Thyroid gland (tissue), 4 donors: ENCODE data around the gene CST9L.

ENCODE experiments used
- CTCF ChIP-seq, 6 experiments: fragments of 200-600 bp in 3 of 6; fragments of 450-650 bp in 3 of 6; sonication (generic) in 3 of 6; IDR thresholded peaks; one replicate each; pipeline ENCODE4 v1.5.1; 2016 to 2019; ENCODE audit warnings: antibody characterized with exemption in 6 of 6, mild to moderate bottlenecking in 2 of 6, inconsistent platforms in 1 of 6, moderate library complexity in 1 of 6
- POLR2A ChIP-seq, 2 donors: fragments of 450-650 bp; IDR thresholded peaks; one replicate each; pipeline ENCODE4 v1.6.1; 2017; ENCODE audit warnings: antibody characterized with exemption in 2 of 2, mild to moderate bottlenecking in 2 of 2, moderate library complexity in 1 of 2

GRCh38 chr20:23586735-23587525, 18.6 kb upstream of the CST9L start:
- no peak for TF ChIP-seq CTCF (IDR thresholded peaks at IDR 0.05)
- no peak for TF ChIP-seq POLR2A (IDR thresholded peaks at IDR 0.05)
